Caco-2 (cell line): ENCODE measurements around the gene SLC26A1. TPM values are rescaled to one million over a fixed set of nuclear protein-coding genes. Genes with fewer than 3 reads are reported as not detected.

Experiments used
- BruUV-seq: library from RNA; stranded (reverse); fragments of 400-500 nt; replicated peaks from 2 replicates; lab custom pipeline; 2021; lab: Mats Ljungman, UMichigan
- CTCF ChIA-PET: fragments of 300-600 bp; sonication (Branson Sonifier 250); formaldehyde crosslinking; loops from one replicate; lab custom pipeline; 2022; ENCODE audit warnings: antibody characterized with exemption; lab: Charles Lee
- POLR2A ChIA-PET: fragments of 300-600 bp; sonication (Branson Sonifier 250); formaldehyde crosslinking; loops from one replicate; lab custom pipeline; 2022; ENCODE audit warnings: antibody characterized with exemption; lab: Charles Lee
- DNase-seq, 2 experiments: peaks; one replicate each; pipeline versions ENCODE4 v3.0.0 to v3.0.0-alpha.2; 2020 to 2022
- H3K27me3 ChIP-seq: replicated peaks from 2 replicates; pipeline ENCODE4 v1.6.0; 2011; ENCODE audit warnings: low read length; ENCODE audit not compliant: control insufficient read depth, insufficient read depth
- H3K36me3 ChIP-seq: 2 replicates; pipeline ENCODE4 v1.5.1; 2011; ENCODE audit warnings: low read length; ENCODE audit not compliant: control insufficient read depth, insufficient read depth
- H3K4me1 ChIP-seq: fragments of 250-450 bp; sonication (Bioruptor Pico); 2 replicates; pipeline ENCODE4 v1.5.1; 2020; ENCODE audit warnings: mild to moderate bottlenecking
- H3K4me3 ChIP-seq: 2 replicates; pipeline ENCODE4 v1.5.1; 2011; ENCODE audit warnings: low read depth, mild to moderate bottlenecking, control low read depth, low read length
- H3K9me3 ChIP-seq: fragments of 250-450 bp; sonication (Bioruptor Pico); 2 replicates; pipeline ENCODE4 v1.5.1; 2020; ENCODE audit warnings: mild to moderate bottlenecking, moderate library complexity
- H3K27ac Mint-ChIP-seq: one replicate; pipeline ENCODE4 v1.8.0; 2022; ENCODE audit warnings: mixed read lengths; ENCODE audit not compliant: unreplicated experiment
- H3K27me3 Mint-ChIP-seq: one replicate; pipeline ENCODE4 v1.8.0; 2022; ENCODE audit warnings: mixed read lengths; ENCODE audit not compliant: insufficient read depth, unreplicated experiment
- H3K36me3 Mint-ChIP-seq: one replicate; pipeline ENCODE4 v1.8.0; 2022; ENCODE audit warnings: mild to moderate bottlenecking, mixed read lengths; ENCODE audit not compliant: insufficient read depth, unreplicated experiment
- H3K4me1 Mint-ChIP-seq: one replicate; pipeline ENCODE4 v1.8.0; 2022; ENCODE audit warnings: low read depth, mixed read lengths; ENCODE audit not compliant: unreplicated experiment
- H3K4me3 Mint-ChIP-seq: one replicate; pipeline ENCODE4 v1.8.0; 2022; ENCODE audit warnings: mild to moderate bottlenecking, moderate library complexity, mixed read lengths; ENCODE audit not compliant: unreplicated experiment
- H3K9me3 Mint-ChIP-seq: one replicate; pipeline ENCODE4 v1.8.0; 2022; ENCODE audit warnings: mixed read lengths; ENCODE audit not compliant: unreplicated experiment
- intact Hi-C: fragments of 100-400 bp; cut with micrococcal nuclease; formaldehyde crosslinking; loops from one replicate; pipeline ENCODE4 v1.10.0; 2022; ENCODE audit not compliant: unreplicated experiment
- total RNA-seq: library from RNA; stranded (reverse); gene quantifications from 2 replicates; pipeline ENCODE4 v1.2.3, GENCODE V29; 2022
- TF ChIP-seq, protein P1 (sequence below), 2 experiments: fragments of 200-600 bp in 1 of 2; IDR thresholded peaks; 1 replicate in 1 of 2; 2 replicates in 1 of 2; pipeline versions ENCODE4 v1.5.1 to v1.8.0; 2011 to 2022; ENCODE audit warnings: antibody characterized with exemption in 1 of 2, control low read depth in 1 of 2, inconsistent platforms in 1 of 2, low read depth in 1 of 2, low read length in 1 of 2, mild to moderate bottlenecking in 1 of 2, moderate library complexity in 1 of 2; ENCODE audit not compliant: insufficient read depth in 1 of 2, severe bottlenecking in 1 of 2, unreplicated experiment in 1 of 2

The SLC26A1 gene
- total RNA-seq, 1 experiment from 2014 or later = 9.6 TPM

DNA sequence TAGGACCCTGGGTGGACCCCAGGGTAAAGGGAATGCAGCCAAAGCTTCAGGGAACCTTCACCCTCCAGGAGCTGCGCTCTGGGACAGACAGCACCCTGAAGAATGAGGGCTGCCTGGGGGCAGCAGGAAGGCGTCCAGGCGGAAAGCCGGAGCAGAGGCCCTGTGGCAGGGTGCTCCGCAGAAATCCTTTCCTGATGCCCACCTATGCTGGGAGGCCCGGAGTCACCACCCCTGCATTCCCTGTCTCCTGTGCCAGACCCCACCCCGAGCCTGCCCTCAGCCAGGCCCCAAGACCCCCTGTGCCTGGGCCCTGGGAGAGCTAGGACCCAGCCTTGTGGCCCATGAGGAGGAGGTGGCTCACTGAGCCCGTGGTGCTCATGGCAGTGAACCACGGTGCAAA, 18.5 kb downstream of the SLC26A1 start:
- no peaks in the 10 kb centered on the region for H3K36me3 ChIP-seq
- Mint-ChIP-seq H3K27ac (no peak overlapping the region), H3K27me3 (no peaks in the 10 kb centered on the region), H3K4me1 (no peaks in the 10 kb centered on the region), H3K36me3 (peaks cover 11% of the 10 kb centered on the region), H3K9me3 (no peaks in the 10 kb centered on the region), H3K4me3 (no peak overlapping the region)
- ChIA-PET POLR2A (no interaction called here), CTCF (no interaction called here)
- H3K9me3 ChIP-seq = no peaks in the 10 kb centered on the region; the same call in 1 of the 2 replicates
- peaks cover 6% of the 10 kb centered on the region; the same call in 1 of the 2 replicates for H3K4me1 ChIP-seq
- H3K4me3 ChIP-seq = no peak overlapping the region
- no peak for DNase-seq
- intact Hi-C loops = loop anchor here (5.0 kb wide), 1 partner anchor 42 kb away; the partner anchor contains the start of genes GAK and TMEM175
- no peaks in the 10 kb centered on the region for H3K27me3 ChIP-seq
- TF ChIP-seq, protein P1, sequence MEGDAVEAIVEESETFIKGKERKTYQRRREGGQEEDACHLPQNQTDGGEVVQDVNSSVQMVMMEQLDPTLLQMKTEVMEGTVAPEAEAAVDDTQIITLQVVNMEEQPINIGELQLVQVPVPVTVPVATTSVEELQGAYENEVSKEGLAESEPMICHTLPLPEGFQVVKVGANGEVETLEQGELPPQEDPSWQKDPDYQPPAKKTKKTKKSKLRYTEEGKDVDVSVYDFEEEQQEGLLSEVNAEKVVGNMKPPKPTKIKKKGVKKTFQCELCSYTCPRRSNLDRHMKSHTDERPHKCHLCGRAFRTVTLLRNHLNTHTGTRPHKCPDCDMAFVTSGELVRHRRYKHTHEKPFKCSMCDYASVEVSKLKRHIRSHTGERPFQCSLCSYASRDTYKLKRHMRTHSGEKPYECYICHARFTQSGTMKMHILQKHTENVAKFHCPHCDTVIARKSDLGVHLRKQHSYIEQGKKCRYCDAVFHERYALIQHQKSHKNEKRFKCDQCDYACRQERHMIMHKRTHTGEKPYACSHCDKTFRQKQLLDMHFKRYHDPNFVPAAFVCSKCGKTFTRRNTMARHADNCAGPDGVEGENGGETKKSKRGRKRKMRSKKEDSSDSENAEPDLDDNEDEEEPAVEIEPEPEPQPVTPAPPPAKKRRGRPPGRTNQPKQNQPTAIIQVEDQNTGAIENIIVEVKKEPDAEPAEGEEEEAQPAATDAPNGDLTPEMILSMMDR (IDR thresholded peaks at IDR 0.05; ENCODE audit: insufficient read depth in 1 of 2, low read depth in 1 of 2, low read length in 1 of 2, severe bottlenecking in 1 of 2, unreplicated experiment in 1 of 2) = no peak
- BruUV-seq = no TSS peak

DNA sequence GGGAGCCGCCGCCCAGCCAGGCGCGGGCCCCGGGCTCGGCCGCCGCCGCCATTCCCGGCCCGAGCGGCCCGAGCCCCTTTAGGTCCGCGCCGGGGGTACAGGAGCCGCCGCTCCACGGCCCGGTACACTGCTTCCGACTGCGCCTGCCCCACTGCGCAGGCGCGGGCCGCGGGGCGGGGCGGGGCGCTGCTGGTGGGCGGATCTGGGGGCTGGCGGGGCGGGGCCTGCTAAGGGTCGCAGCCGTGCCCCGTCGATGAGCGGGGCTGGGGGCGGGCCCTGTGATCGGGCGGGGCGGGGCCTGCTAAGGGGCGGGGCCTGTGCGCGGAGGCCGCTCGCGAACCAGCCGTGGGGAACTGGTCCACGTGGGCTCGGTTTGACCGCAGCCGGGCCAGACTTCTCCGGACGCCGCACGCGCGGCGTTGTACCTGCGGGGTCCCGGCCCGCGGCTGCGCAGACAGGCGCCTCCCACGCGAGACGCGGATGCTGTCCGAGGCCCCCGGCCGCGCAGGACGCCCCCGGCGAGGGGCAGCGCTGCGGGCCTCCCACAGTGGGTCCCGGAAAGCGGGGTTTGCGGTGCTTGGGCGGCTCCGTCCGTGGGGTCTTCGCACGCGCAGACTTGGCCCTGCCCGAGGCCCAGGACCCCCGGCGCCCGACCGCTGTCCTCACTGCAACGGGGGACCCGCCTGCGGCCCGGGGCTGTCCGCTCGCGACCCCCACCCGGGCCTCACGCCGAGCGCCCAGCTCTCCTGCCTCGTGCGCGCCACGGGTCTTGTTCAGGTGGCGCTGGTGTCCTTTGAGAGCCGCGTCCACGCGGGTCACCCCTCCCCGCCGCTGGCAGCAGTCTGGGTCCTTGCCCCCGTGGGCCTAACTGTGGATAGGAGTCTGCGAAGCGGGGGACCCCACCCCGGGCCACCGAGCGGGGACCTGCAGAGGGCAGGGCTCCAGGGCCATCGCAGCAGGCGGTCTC, 19.5 kb downstream of the SLC26A1 start, which contains the start of gene DGKQ:
TSS of gene DGKQ (minus strand) at position 139 of the 967 bp plus-strand sequence. CDS start at position 52, 87 bp downstream.
- no TSS peak for BruUV-seq
- no peaks in the 10 kb centered on the region; the same call in 1 of the 2 replicates for H3K9me3 ChIP-seq
- H3K4me3 ChIP-seq = peak within 1 kb of the TSS; percentile 70
- TF ChIP-seq, protein P1 (IDR thresholded peaks at IDR 0.05; ENCODE audit: insufficient read depth in 1 of 2, low read depth in 1 of 2, low read length in 1 of 2, severe bottlenecking in 1 of 2, unreplicated experiment in 1 of 2) = no peak
- Mint-ChIP-seq H3K27ac (no peak within 1 kb of the TSS), H3K4me1 (no peaks in the 10 kb centered on the region), H3K27me3 (no peaks in the 10 kb centered on the region), H3K9me3 (no peaks in the 10 kb centered on the region), H3K36me3 (peaks cover 11% of the 10 kb centered on the region), H3K4me3 (peak within 1 kb of the TSS; percentile 64)
- peak; percentile 74 to 84 for DNase-seq
- ChIA-PET CTCF (no interaction called here), POLR2A (no interaction called here)
- intact Hi-C loops = loop anchor here (2.0 to 5.0 kb wide), 2 partner anchors 13 to 41 kb away; partner anchors contain the start of genes GAK, IDUA and TMEM175
- H3K27me3 ChIP-seq = no peaks in the 10 kb centered on the region
- H3K4me1 ChIP-seq = peaks cover 6% of the 10 kb centered on the region; the same call in 1 of the 2 replicates
- no peaks in the 10 kb centered on the region for H3K36me3 ChIP-seq
